Glutamatergic neuron (in vitro differentiated cells): ENCODE results near the gene MDH1. TPM values are rescaled to one million over a fixed set of nuclear protein-coding genes. Genes with fewer than 3 reads are reported as not detected.

Source experiments
- DNase-seq: peaks from one replicate; pipeline ENCODE4 v3.0.0; 2022
- H3K27ac Mint-ChIP-seq: one replicate; pipeline ENCODE4 v1.8.0; 2020; ENCODE audit warnings: mild to moderate bottlenecking, mixed read lengths, inconsistent platforms; ENCODE audit not compliant: unreplicated experiment
- H3K27me3 Mint-ChIP-seq: one replicate; pipeline ENCODE4 v1.8.0; 2020; ENCODE audit warnings: mild to moderate bottlenecking, moderate library complexity, mixed read lengths, inconsistent platforms; ENCODE audit not compliant: unreplicated experiment
- H3K36me3 Mint-ChIP-seq: one replicate; pipeline ENCODE4 v1.8.0; 2020; ENCODE audit warnings: mild to moderate bottlenecking, mixed read lengths, inconsistent platforms; ENCODE audit not compliant: unreplicated experiment
- H3K4me1 Mint-ChIP-seq: one replicate; pipeline ENCODE4 v1.8.0; 2020; ENCODE audit warnings: mild to moderate bottlenecking, low read depth, mixed read lengths, inconsistent platforms; ENCODE audit not compliant: unreplicated experiment
- H3K4me3 Mint-ChIP-seq: one replicate; pipeline ENCODE4 v1.8.0; 2020; ENCODE audit warnings: mild to moderate bottlenecking, mixed read lengths, inconsistent platforms; ENCODE audit not compliant: unreplicated experiment
- H3K9me3 Mint-ChIP-seq: one replicate; pipeline ENCODE4 v1.8.0; 2020; ENCODE audit warnings: mild to moderate bottlenecking, moderate library complexity, mixed read lengths, inconsistent platforms; ENCODE audit not compliant: unreplicated experiment
- total RNA-seq: library from RNA; stranded (reverse); fragmentation: NEBNext Ultra II Directional; extraction: Animal tissue kit (Norgen Biotek cat#: 25700); gene quantifications from one replicate; pipeline ENCODE4 v1.2.1, GENCODE V29; 2021; ENCODE audit not compliant: unreplicated experiment
- TF ChIP-seq, protein P1 (sequence below): fragments of 200-600 bp; sonication (generic); IDR thresholded peaks from one replicate; pipeline ENCODE4 v1.5.0; 2021; ENCODE audit not compliant: partially characterized antibody, unreplicated experiment

Gene MDH1
- total RNA-seq, 1 donor from 2014 or later = 103 TPM

DNA sequence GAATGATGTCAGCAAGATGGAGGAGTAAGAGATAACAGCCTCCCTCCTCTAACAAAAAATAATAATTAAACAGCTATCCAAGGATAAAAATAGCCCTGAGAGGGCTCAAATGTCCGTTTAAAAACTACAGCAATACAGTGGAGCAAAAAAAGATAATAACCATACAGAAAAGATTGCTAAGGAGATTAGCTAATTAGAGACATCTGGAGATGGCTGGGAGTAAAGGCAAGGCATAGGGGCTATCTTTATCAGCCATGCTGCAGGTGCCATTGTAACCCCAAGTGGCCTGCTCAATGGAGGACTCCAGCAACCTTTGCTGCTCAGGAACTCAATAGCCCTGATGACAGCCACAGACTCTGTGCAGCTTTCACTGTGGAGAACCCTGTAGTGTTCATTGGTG is 42.7 kb downstream of the MDH1 start:
- H3K36me3 Mint-ChIP-seq = peaks cover 10% of the 10 kb centered on the region
- TF ChIP-seq, protein P1, sequence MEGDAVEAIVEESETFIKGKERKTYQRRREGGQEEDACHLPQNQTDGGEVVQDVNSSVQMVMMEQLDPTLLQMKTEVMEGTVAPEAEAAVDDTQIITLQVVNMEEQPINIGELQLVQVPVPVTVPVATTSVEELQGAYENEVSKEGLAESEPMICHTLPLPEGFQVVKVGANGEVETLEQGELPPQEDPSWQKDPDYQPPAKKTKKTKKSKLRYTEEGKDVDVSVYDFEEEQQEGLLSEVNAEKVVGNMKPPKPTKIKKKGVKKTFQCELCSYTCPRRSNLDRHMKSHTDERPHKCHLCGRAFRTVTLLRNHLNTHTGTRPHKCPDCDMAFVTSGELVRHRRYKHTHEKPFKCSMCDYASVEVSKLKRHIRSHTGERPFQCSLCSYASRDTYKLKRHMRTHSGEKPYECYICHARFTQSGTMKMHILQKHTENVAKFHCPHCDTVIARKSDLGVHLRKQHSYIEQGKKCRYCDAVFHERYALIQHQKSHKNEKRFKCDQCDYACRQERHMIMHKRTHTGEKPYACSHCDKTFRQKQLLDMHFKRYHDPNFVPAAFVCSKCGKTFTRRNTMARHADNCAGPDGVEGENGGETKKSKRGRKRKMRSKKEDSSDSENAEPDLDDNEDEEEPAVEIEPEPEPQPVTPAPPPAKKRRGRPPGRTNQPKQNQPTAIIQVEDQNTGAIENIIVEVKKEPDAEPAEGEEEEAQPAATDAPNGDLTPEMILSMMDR = no peak

DNA sequence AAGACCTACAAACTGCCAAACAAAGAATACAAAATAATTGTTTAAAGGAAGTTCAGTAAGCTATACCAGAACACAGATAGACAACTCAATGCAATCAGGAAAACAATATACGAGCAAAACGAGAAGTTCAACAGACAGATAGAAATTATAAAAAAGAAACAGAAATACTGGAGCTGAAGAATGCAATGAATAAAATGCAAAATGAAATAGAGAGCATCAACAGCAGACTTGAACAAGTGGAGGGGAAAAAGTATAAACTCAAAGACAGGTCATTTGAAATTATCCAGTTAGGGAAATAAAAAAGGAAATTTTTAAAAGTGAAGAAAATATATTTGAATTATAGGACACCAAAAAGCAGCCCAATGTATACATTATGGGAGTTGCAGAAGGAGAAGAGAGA is 43.6 kb downstream of the MDH1 start:
- H3K4me3 Mint-ChIP-seq = no peak overlapping the region

More for the DNA sequence above, 42.7 kb downstream of the MDH1 start:
- Mint-ChIP-seq H3K4me3 (no peak overlapping the region), H3K4me1 (no peaks in the 10 kb centered on the region), H3K9me3 (peaks cover 1% of the 10 kb centered on the region), H3K27me3 (no peaks in the 10 kb centered on the region), H3K27ac (no peak overlapping the region)
- DNase-seq = no peak

DNA sequence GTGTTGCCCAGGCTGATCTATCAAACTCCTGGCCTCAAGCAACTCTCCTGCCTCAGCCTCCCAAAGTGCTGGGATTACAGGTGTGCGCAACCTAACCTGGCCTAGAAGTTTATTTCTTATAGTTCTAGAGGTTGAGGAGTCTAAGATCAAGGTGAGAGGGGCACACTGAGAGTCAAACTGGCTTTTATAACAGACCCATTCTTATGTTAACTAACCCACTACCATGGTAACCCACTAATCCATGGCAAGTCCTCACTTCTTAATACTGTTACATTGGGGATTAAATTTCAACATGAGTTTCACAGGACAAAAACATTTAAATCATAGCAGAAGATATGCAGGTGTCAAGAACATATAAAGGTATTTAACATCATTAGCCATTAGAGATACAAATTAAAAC is 50.6 kb downstream of the MDH1 start:
- Mint-ChIP-seq H3K4me3 (no peak overlapping the region), H3K27ac (no peak overlapping the region)

More for the DNA sequence above, 43.6 kb downstream of the MDH1 start:
- H3K36me3 Mint-ChIP-seq = peaks cover 10% of the 10 kb centered on the region
- no peaks in the 10 kb centered on the region for H3K4me1 Mint-ChIP-seq
- TF ChIP-seq, protein P1 = no peak
- DNase-seq = no peak
- H3K9me3 Mint-ChIP-seq = peaks cover 1% of the 10 kb centered on the region
- no peaks in the 10 kb centered on the region for H3K27me3 Mint-ChIP-seq
- no peak overlapping the region for H3K27ac Mint-ChIP-seq

DNA sequence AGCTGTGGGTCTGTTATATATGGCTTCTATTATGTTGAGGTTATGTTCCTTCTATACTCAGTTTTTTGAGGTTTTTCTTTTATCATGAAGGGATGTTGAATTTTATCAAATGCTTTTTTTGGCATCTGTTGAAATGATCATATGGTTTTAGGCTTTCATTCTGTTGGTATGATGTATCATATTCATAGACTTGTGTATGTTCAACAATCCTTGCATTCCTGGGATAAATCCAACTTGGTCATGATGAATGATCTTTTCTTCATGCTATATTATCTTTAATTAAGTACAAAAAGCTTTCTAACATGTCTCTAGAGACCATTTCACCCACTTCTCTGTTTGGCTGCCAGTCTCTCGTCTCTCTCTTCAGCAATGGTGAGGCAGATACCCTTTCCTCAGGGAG is 54.2 kb downstream of the MDH1 start:
- Mint-ChIP-seq H3K27ac (no peak overlapping the region), H3K4me3 (no peak overlapping the region), H3K9me3 (no peaks in the 10 kb centered on the region), H3K27me3 (no peaks in the 10 kb centered on the region), H3K4me1 (no peaks in the 10 kb centered on the region), H3K36me3 (no peaks in the 10 kb centered on the region)
- TF ChIP-seq, protein P1 = no peak
- no peak for DNase-seq

More for the DNA sequence above, 50.6 kb downstream of the MDH1 start:
- Mint-ChIP-seq H3K36me3 (no peaks in the 10 kb centered on the region), H3K9me3 (peaks cover 1% of the 10 kb centered on the region), H3K27me3 (no peaks in the 10 kb centered on the region), H3K4me1 (no peaks in the 10 kb centered on the region)
- TF ChIP-seq, protein P1 = no peak
- DNase-seq = no peak

DNA sequence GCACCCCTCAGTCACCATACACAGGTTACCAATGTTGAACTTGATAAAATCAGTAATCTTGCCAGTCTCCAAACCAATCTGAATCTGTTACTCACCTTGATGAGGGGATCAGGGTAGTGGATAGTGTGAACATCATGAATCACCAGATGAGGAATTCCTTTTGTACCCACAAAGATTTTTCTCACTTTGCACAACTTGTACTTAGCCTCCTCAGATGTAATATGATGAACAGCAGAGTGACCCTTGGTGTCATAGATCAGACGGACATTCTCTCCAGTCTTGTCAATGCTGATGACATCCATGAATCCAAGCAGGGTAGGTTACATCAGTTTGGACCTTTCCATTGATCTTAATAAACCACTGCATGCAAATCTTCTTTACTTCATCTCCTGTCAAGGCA is 54.7 kb downstream of the MDH1 start:
- Mint-ChIP-seq H3K9me3 (no peaks in the 10 kb centered on the region), H3K4me3 (no peak overlapping the region), H3K27me3 (no peaks in the 10 kb centered on the region), H3K4me1 (no peaks in the 10 kb centered on the region), H3K27ac (no peak overlapping the region), H3K36me3 (no peaks in the 10 kb centered on the region)
- TF ChIP-seq, protein P1 = no peak
- DNase-seq = no peak
